Activated naive CD4-positive, alpha-beta T cell treated with anti-CD3 and anti-CD28 coated beads, Interleukin-2, amount 50 U/mL, for 72 hours (primary cell): ENCODE results near the gene THSD4. TPM values are rescaled to one million over a fixed set of nuclear protein-coding genes. Genes with fewer than 3 reads are reported as not detected.
"Not testable (repeated sequence)": the region's sequence is repeated elsewhere in the genome, so short reads cannot be mapped to it uniquely, and the experiment has no call there.

Source experiments
- ATAC-seq, 2 donors: fragments of 150-1000 bp; cut with Tn5 transposase; 2 replicates each; pipeline ENCODE4 v1.10.0; 2021; ENCODE audit warnings: mild to moderate bottlenecking in 2 of 2, moderate library complexity in 2 of 2
- DNase-seq, 2 donors: peaks; one replicate each; pipeline ENCODE4 v3.0.0; 2021 to 2022; ENCODE audit warnings: low spot score in 2 of 2
- H3K27ac Mint-ChIP-seq, 2 donors: one replicate each; pipeline ENCODE4 v1.8.0; 2022; ENCODE audit warnings: mild to moderate bottlenecking in 2 of 2, mixed read lengths in 2 of 2
- H3K36me3 Mint-ChIP-seq, 2 donors: one replicate each; pipeline ENCODE4 v1.8.0; 2022; ENCODE audit warnings: mixed read lengths in 2 of 2
- H3K9me3 Mint-ChIP-seq, 2 donors: one replicate each; pipeline ENCODE4 v1.8.0; 2022; ENCODE audit warnings: mixed read lengths in 2 of 2
- total RNA-seq, 2 donors: library from RNA; stranded (reverse); gene quantifications; one replicate each; pipeline ENCODE4 v1.2.3, GENCODE V29; 2022

Gene THSD4
- total RNA-seq, 2 donors from 2014 or later, result not detected

DNA sequence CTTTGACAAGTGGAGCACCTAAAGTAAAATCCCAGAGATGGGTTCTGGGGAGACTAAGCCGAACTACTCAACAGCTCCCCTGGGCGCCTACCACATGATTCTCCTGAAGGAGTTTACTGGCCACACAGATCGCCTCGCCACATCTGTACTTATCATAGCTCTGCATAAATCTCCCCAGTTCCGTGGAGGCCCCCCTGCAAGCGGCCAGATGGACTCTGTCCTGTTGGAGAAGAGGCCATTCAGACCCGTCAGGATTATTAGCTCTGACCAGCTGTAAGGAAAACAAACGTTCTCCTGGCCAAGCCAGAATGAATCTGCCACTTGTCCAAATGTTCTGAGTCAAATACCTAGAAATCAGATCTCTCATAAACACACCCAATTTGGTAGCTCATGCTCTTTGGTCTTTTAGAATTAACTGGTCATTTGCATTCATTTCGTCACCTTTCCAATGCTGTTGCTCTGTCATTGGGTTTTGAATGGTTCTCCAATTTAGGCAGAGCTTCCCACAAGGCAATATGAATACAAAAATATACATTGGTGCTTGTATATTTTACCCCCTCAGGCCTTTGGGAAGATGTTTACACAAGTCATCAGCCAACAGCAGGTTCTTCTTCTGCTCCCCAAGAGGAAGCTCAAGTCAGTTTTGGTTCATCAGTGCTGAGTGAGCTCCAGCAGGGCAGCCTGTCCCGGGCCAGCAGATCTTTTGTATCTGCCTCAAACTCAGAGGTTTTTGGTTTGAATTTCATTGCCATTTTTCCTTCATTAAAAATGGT lies 124.5 kb downstream of the THSD4 start:
- DNase-seq, result no peak
- H3K27ac Mint-ChIP-seq, result no peak overlapping the region
- H3K36me3 Mint-ChIP-seq, result no peaks in the 10 kb centered on the region
- H3K9me3 Mint-ChIP-seq, result no peaks in the 10 kb centered on the region
- no peak for ATAC-seq

DNA sequence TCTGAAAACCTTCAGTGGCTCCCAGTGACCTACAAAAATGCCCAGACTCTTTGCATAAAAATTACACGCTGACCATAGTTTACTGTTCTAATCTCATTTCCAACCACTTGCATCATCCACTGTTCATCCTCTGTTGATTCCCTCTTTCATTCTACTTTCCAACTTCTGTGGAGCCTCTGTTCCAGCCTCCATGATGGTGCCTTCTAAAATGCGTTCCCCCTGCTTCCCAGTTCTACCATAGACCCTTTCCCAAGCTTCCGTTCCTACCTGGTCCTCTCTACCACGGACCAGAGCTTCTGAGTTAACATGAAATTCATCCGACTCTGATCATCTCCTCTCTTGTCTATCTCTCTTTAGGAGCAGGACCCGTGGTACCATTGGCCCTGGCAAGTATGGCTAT lies 127.0 kb downstream of the THSD4 start:
- Mint-ChIP-seq H3K36me3 (no peaks in the 10 kb centered on the region), H3K9me3 (no peaks in the 10 kb centered on the region), H3K27ac (no peak overlapping the region)
- no peak for DNase-seq
- no peak for ATAC-seq

DNA sequence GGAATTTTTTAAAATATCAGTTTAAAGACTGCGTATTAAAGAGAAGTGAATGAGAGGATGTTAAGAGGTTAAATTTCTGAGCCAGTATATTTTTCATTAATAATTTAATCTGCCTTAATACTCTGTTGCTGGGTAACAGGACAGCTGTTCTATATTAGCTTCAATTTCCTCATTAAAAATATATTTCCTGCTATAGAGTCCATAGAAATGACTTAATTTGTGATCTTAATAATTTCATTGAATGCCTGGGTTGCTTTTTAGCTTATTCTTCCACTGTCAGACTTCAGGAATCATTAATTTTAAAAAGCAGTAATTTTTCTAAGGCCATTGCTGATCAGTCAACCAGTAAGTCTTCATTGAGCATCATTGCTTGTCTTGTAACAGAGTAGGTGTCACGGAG lies 129.0 kb downstream of the THSD4 start:
- H3K27ac Mint-ChIP-seq, result no peak overlapping the region

DNA sequence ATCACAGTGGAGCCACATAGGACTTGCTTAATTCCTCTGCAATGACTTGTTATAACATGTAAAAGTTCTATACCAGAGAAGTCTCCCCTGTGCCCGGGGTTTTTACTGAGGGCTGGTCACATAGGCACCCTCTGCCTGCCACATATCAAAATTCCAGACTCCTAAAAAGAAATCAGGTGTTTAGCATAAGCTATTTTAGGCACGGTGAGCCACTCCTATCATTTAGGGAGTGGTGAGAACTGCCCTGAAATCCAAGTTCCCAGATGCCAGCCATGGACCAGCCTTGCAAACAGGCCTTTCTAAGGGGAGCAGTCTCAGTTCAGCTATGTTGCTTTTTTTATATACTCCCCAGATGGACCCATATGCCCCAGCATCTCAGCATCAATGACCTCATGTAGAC lies 130.3 kb downstream of the THSD4 start:
- ATAC-seq (no peak), DNase-seq (no peak)
- H3K9me3 Mint-ChIP-seq, result no peaks in the 10 kb centered on the region
- H3K27ac Mint-ChIP-seq, result no peak overlapping the region
- no peaks in the 10 kb centered on the region for H3K36me3 Mint-ChIP-seq

More for the DNA sequence above, 129.0 kb downstream of the THSD4 start:
- no peak for DNase-seq
- ATAC-seq, result no peak
- Mint-ChIP-seq H3K9me3 (no peaks in the 10 kb centered on the region), H3K36me3 (no peaks in the 10 kb centered on the region)

DNA sequence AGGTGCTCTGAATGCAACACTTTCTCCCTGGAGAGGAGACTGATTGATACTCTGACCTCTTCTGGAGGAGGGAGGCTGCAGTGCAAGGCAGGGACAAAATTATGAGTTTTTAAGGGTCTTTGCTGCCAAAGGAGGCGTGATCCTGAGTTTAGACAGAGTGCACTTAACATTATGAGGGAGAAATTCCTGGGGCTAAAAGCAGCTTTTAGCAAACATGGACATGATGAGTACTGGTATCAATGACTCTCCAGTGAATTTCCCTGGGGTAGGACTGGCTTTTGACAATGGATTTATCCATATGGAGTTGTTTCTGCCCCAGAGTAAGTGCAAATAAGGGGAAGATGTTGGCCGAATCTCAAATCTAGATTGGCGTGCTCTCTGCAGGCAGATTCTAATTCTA lies 133.1 kb downstream of the THSD4 start:
- Mint-ChIP-seq H3K9me3 (no peaks in the 10 kb centered on the region), H3K36me3 (no peaks in the 10 kb centered on the region), H3K27ac (no peak overlapping the region)
- ATAC-seq (no peak), DNase-seq (no peak)

DNA sequence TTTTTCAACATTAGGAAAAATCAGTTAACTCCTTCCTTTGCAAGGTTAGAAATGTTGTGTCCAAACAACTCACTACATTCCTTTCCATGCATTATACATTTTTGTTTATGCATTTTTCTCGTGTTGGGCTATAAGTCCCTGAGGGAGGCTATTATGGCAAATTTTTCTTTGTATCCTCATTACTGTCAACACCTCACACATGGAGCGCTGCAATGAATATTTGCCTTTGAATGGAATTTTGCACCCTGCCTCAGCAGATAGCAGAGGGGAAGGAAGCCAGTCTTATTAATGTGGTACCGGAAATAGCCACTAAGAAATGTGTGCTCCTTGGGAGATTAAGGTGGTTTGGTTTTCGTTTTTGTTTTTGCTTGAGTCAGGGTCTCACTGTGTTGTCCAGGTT lies 134.7 kb downstream of the THSD4 start:
- H3K9me3 Mint-ChIP-seq, result no peaks in the 10 kb centered on the region
- H3K27ac Mint-ChIP-seq, result no peak overlapping the region
- DNase-seq, result no peak
- no peaks in the 10 kb centered on the region for H3K36me3 Mint-ChIP-seq
- no peak for ATAC-seq

DNA sequence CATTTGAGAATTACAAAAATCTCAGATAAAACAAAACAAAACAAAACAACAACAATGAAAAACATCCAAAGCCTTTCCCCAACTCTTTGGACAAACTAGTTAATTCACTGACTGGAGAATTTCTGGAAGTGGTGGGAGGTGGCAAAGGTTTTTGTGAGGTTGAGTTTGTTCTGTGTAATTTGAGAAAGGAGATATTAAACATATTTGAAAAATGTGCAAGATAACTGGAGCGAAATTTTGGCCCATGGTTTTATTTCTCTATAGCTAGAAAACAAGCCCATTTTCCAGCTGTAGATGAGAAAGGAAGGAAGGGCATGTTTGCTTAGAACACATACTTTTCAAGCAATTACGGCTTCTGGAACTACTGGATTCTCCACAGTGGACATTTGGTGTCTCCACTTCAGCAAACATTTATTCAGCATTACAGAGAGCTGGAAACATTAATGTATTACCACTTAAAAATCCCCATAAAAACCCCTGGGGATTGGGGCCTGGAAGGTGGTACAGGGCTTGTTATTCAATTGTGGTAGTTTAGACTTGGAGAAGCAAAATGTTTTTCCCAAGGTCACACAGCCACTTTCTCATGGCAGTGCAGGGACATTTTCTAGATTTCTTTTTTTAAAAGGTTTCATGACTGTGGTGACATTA lies 135.8 kb downstream of the THSD4 start:
- Mint-ChIP-seq H3K36me3 (no peaks in the 10 kb centered on the region), H3K9me3 (no peaks in the 10 kb centered on the region), H3K27ac (no peak overlapping the region)
- DNase-seq, result no peak
- no peak for ATAC-seq

DNA sequence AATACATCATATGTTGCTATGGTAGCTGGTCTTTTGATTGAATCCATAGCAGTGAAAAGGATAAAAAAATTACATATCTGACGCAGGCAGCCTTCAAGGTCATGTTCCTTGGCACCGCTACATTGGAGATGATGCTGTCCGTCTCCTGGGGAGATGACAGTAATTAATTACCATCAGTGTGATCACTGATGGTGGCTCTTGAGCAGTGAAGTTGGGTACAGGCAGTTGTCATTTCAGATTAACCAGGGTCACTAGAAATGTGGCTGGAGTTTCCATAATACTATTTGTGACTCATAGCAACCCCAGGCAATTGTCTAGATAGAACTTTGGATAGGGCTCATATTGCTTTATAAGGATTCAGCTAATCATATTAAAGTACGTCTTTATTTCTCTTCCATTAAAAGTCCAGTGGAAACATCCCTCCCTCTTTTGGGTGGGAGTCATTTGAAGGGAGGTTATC lies 136.3 kb downstream of the THSD4 start:
- ATAC-seq (no peak), DNase-seq (no peak)
- Mint-ChIP-seq H3K9me3 (no peaks in the 10 kb centered on the region), H3K36me3 (no peaks in the 10 kb centered on the region), H3K27ac (no peak overlapping the region)

DNA sequence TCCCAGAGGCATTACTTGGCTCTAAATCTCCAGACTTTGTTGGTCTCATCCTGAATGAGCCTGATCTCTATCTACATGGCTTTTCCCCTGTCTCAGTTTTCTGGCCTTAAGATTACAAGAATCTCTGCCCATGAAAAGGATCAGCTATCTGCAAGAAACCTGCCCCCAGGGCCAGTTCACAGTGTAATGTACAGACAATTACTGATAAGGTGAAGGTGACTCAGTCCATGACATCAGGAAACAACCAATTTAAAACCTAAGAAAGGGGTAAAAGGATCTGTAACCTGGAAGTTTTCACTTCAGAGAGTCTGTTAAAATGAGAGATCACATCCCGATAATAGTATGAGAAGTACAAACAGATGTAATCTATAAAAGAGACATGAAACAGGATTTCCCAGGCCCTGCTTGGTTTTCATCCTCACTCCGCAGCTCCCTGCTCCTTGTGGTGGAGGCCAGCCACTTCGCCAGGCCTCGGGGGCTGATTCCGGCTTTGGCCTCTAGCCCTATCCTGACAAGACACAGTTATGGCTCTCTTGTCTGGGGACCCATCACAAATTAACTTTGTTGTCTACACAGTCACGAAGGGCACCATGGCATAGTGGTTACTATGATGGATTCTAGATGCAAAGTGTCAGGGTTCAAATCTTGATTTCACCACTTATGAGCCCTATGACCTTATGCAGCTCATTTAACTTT lies 136.9 kb downstream of the THSD4 start:
- ATAC-seq (no peak), DNase-seq (no peak)
- Mint-ChIP-seq H3K27ac (no peak overlapping the region), H3K9me3 (no peaks in the 10 kb centered on the region), H3K36me3 (no peaks in the 10 kb centered on the region)

DNA sequence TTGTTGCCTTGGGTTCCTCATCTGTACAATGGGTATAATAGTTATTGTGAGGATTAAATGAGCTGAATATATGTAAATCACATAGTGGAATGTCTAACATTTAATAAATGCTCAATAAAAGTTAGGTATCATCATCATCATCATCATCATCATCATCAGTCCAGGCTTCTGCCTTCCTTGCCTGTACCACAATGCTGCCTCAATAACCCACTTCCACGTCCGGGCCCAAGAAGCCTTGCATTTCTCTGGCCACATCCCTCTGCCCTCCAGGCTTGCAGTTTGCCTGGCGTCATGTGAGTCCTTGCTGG lies 137.4 kb downstream of the THSD4 start:
- no peaks in the 10 kb centered on the region for H3K9me3 Mint-ChIP-seq
- no peak overlapping the region for H3K27ac Mint-ChIP-seq
- DNase-seq (no peak), ATAC-seq (no peak)
- no peaks in the 10 kb centered on the region for H3K36me3 Mint-ChIP-seq

DNA sequence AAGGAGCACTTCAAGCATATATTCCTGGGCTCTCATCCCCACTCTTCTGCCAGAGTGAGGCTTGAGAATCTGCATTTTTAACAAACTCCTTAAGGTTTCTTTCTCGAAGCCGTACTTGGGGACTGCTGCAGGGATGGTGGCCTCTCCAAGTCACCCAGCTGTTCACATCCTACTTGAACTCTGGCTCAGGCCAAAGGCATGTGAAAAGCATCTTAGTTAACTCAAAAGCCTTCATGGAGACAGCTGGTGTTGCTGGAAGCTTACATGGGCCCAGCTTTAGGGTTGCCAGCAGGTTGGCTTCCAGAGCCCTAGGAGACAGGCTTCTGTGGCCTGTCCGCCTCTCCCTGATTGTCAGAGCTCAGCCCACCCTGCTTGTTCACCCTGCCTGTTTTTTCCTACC lies 139.2 kb downstream of the THSD4 start:
- DNase-seq (no peak), ATAC-seq (no peak)
- H3K9me3 Mint-ChIP-seq, result no peaks in the 10 kb centered on the region
- H3K36me3 Mint-ChIP-seq, result no peaks in the 10 kb centered on the region
- no peak overlapping the region for H3K27ac Mint-ChIP-seq

DNA sequence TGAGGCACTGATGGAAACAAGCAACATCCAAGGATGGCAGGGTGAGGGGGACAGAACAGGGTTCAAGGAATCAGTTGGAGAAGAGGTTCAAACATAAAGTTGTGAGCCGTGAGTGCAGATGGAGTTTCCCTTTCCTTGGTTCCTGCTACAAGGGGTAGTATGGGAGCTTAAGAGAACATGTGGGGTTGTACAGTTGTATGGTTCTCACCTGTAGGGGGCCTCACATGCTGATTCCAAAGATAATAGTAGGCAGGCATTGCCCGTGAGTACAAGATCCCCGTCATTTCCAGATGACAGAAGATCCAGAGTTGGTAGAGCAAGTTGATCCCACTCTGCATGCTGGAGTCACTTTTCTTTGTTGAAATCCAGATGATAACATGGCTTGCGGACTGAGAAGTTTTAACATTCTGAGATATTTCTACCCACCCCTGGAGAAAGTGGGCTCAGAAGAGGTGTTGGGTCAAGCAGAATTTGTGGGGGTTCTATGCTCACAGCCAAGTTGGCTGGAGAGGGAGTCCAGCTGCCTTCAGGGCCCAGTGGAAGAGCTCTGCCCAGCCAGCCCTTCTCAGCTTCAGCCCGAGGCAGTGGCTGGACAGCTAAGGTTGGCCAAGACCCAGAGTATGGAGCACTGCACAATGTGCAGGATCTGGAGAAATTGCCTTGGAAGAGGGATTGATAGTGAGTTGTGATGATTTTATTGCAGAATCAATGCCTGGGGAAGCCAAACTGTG lies 141.8 kb downstream of the THSD4 start:
- Mint-ChIP-seq H3K9me3 (no peaks in the 10 kb centered on the region), H3K36me3 (no peaks in the 10 kb centered on the region)
- ATAC-seq, result no peak

DNA sequence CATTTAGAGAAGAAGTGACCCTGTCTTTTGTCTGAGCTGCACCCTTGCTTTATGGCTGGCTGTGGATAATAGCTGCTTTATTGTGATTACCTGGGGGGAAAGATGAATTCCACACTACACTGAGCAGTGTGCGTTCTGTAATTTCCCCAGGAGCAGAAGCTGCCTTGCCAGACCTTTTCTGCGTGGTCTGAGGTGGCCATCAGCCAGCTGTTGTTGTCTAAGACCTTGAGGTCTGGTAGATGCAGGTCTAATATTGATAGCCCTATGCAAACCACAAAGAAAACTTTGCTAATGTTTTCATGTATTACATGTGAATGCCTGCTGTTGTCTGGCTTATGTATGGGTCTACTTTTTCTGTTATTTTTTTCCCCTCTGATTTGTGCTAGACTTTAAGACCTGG lies 144.6 kb downstream of the THSD4 start:
- ATAC-seq, result no peak
- DNase-seq, result no peak
- no peaks in the 10 kb centered on the region for H3K9me3 Mint-ChIP-seq
- no peak overlapping the region for H3K27ac Mint-ChIP-seq
- no peaks in the 10 kb centered on the region for H3K36me3 Mint-ChIP-seq

More for the DNA sequence above, 141.8 kb downstream of the THSD4 start:
- H3K27ac Mint-ChIP-seq, result no peak overlapping the region
- DNase-seq, result no peak

DNA sequence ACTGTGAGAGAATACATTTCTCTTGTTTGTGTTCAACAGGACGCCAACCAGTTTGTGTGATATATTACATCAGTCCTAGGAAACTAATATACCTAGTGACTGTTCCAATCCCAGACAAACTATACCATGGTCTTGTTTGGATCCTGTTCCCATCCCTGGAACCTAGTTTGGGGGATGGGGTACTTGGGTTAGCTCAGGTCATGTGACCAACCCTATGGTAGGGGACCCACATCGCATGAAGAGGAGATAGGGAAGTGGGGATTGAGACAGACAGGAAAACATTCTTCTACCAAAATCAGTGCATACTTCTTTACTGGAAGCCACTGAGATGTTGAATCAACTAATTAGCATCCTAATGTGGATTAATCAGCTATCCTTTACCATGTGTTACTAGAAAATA lies 146.1 kb downstream of the THSD4 start:
- H3K9me3 Mint-ChIP-seq, result no peaks in the 10 kb centered on the region
- no peak overlapping the region for H3K27ac Mint-ChIP-seq
- ATAC-seq (no peak), DNase-seq (no peak)
- H3K36me3 Mint-ChIP-seq, result peaks cover 0 to 5% of the 10 kb centered on the region in 2 donors

DNA sequence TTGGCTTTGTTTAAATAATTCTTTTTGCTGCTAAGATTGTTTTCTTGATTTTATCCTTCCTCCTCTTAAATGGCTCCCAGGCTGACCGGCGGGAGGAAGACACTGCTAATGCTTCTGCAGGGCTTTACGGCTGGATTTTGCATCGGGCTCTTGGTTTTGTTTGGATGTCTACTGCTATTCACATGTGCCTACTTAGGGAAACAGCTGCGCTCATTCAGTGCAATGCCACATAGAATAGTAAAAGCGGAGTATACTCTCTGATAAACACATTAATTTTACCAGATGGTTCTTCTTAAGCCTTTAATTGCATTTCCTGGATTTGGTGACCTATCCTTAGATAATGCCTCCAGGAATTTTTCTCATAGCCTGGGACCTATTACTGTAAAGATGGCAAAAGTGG lies 146.6 kb downstream of the THSD4 start:
- ATAC-seq (no peak), DNase-seq (no peak)
- Mint-ChIP-seq H3K27ac (no peak overlapping the region), H3K9me3 (no peaks in the 10 kb centered on the region), H3K36me3 (peaks cover 0 to 7% of the 10 kb centered on the region in 2 donors)

DNA sequence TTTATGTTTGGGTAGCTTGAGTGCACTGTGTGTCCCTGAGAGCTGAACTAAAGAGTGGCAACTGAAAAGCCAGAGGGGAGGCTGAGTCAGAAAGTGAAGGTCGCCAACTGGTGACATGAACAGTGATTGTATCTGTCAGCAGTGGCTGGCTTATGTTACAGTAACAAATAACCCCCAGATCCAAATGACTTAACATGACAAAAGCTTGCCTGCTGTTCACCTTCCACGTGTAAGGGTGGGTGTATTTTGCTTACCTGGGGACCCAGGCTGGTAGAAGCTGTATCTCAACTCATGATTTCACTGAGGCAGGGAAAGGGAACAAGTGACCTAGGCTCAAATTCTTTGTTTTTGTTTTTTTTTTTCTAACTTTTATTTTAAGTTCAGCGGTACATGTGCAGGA lies 147.3 kb downstream of the THSD4 start:
- Mint-ChIP-seq H3K27ac (no peak overlapping the region), H3K9me3 (no peaks in the 10 kb centered on the region), H3K36me3 (peaks cover 0 to 7% of the 10 kb centered on the region in 2 donors)
- ATAC-seq (no peak), DNase-seq (no peak)

DNA sequence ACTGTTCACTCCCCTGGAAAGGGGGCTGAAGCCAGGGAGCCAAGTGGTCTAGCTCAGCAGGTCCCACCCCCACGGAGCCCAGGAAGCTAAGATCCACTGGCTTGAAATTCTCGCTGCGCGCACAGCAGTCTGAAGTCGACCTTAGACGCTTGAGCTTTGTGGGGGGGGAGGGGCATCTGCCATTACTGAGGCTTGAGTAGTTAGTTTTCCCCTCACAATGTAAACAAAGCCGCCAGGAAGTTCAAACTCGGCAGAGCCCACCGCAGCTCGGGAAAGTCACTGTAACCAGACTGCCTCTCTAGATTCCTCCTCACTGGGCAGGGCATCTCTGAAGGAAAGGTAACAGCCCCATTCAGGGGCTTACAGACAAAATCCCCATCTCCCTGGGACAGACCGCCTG lies 150.3 kb downstream of the THSD4 start:
- not testable (repeated sequence) for H3K36me3 Mint-ChIP-seq, ATAC-seq, H3K27ac Mint-ChIP-seq, DNase-seq
- peaks cover 11 to 14% of the 10 kb centered on the region in 2 donors for H3K9me3 Mint-ChIP-seq
